ENCODE results near the gene HYAL4.

DNA sequence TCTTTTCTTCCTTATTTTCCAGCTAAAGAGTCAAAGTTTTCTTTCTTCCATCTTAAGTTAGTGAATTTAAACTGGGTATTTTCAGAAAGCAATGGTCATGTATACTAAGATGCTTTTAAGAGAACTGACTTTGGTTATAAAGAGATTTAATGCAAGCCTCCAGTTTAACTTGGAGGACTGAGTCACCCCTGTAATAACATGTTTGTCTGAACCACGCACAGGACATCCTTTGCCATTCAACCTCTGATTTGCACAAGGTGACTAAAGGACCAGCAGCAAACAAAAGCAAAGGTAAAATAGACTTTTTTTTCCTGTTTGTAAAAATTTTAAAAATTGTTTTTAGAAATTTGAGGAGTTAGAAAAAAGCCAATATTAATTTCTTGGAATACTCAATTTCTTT lies 2.9 kb downstream of the HYAL4 start:
- TF ChIP-seq GATA2 (IDR thresholded peaks at IDR 0.05; ENCODE audit: low read depth, low read length) (no peak), GATA3 (IDR thresholded peaks at IDR 0.05; ENCODE audit: low read depth, low read length) (no peak)
